ENCODE results near the gene RECQL5. TPM values are rescaled to one million over a fixed set of nuclear protein-coding genes. Genes with fewer than 3 reads are reported as not detected.

Gene RECQL5
- total and polyA plus RNA-seq, 4 donors: 16.4 to 32.5 (median 29.8) TPM

GRCh38 chr17:75703191-75703590 lies 36.2 kb upstream of the RECQL5 start:
- H3K36me3 ChIP-seq (ENCODE audit: control insufficient read depth in 4 of 4, insufficient read depth in 4 of 4, low read length in 4 of 4): peaks cover 6 to 70% (median 39%) of the 10 kb centered on the region in 4 donors
- H3K4me3 ChIP-seq: no peak overlapping the region
- DNase-seq: no peak
- peaks cover 0 to 14% (median 7%) of the 10 kb centered on the region in 5 donors for H3K4me1 ChIP-seq (ENCODE audit: control insufficient read depth in 5 of 5, insufficient read depth in 5 of 5, low read length in 5 of 5)
- H3K27me3 ChIP-seq (ENCODE audit: control insufficient read depth in 3 of 3, insufficient read depth in 3 of 3, low read length in 2 of 3): no peaks in the 10 kb centered on the region
- WGBS, 2 donors: 96 to 97% methylated on average over 12 of the region's 12 CpGs
- H3K9me3 ChIP-seq (ENCODE audit: control insufficient read depth in 4 of 4, insufficient read depth in 3 of 4, low read length in 3 of 4): no peaks in the 10 kb centered on the region
- H3K9ac ChIP-seq (ENCODE audit: insufficient read depth in 1 of 2, low read length in 2 of 2): no peak overlapping the region
- ATAC-seq (ENCODE audit: insufficient read depth, low FRiP score): no peak
- H3K27ac ChIP-seq (ENCODE audit: low read depth in 1 of 2, low read length in 1 of 2): no peak overlapping the region
- TF ChIP-seq CTCF (IDR thresholded peaks at IDR 0.05; ENCODE audit: control extremely low read depth, extremely low read depth): no peak

DNA sequence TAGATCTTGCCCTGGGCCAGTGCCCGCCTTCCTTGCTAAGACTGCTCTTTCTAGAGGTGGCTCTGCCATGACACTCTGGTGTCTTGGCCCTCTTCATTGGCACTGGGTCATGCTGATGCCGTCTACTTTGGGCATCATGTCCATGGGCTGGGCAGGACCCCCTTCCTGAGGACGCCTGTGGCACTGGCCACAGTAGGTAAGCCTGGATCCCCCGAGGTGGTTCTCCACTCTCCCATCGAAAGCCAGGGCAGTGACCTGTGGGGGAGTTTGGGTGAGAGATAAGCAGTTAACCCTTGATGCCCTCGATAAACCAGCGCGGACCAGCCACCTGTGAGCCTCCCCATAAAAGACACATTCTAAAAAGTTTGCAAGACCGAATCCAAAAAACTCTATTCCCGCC lies 34.3 kb upstream of the RECQL5 start:
- peaks cover 6 to 58% (median 37%) of the 10 kb centered on the region in 4 donors for H3K36me3 ChIP-seq (ENCODE audit: control insufficient read depth in 4 of 4, insufficient read depth in 4 of 4, low read length in 4 of 4)
- ATAC-seq (ENCODE audit: insufficient read depth, low FRiP score) (no peak), DNase-seq (no peak)
- no peaks in the 10 kb centered on the region for H3K27me3 ChIP-seq (ENCODE audit: control insufficient read depth in 3 of 3, insufficient read depth in 3 of 3, low read length in 2 of 3)
- H3K4me1 ChIP-seq (ENCODE audit: control insufficient read depth in 5 of 5, insufficient read depth in 5 of 5, low read length in 5 of 5): peaks cover 0 to 16% (median 7%) of the 10 kb centered on the region in 5 donors
- no peak for TF ChIP-seq CTCF (IDR thresholded peaks at IDR 0.05; ENCODE audit: control extremely low read depth, extremely low read depth)
- H3K9me3 ChIP-seq (ENCODE audit: control insufficient read depth in 4 of 4, insufficient read depth in 3 of 4, low read length in 3 of 4): no peaks in the 10 kb centered on the region
- 93 to 95% methylated on average over 10 of the region's 10 CpGs for WGBS, 2 donors
- no peak overlapping the region for H3K4me3 ChIP-seq
- no peak overlapping the region for H3K9ac ChIP-seq (ENCODE audit: insufficient read depth in 1 of 2, low read length in 2 of 2)
- H3K27ac ChIP-seq (ENCODE audit: low read depth in 1 of 2, low read length in 1 of 2): peak overlapping the region in 1 of 2 donors; percentile 79

GRCh38 chr17:75698659-75699058 lies 31.7 kb upstream of the RECQL5 start:
- ATAC-seq (ENCODE audit: insufficient read depth, low FRiP score) (no peak), DNase-seq (no peak)
- H3K36me3 ChIP-seq (ENCODE audit: control insufficient read depth in 4 of 4, insufficient read depth in 4 of 4, low read length in 4 of 4): peaks cover 6 to 55% (median 36%) of the 10 kb centered on the region in 4 donors
- no peak overlapping the region for H3K9ac ChIP-seq (ENCODE audit: insufficient read depth in 1 of 2, low read length in 2 of 2)
- H3K27ac ChIP-seq (ENCODE audit: low read depth in 1 of 2, low read length in 1 of 2): peak overlapping the region in 1 of 2 donors; percentile 85
- no peaks in the 10 kb centered on the region for H3K27me3 ChIP-seq (ENCODE audit: control insufficient read depth in 3 of 3, insufficient read depth in 3 of 3, low read length in 2 of 3)
- WGBS, 2 donors: 95 to 97% methylated on average over 3 of the region's 3 CpGs
- no peak overlapping the region for H3K4me3 ChIP-seq
- no peaks in the 10 kb centered on the region for H3K9me3 ChIP-seq (ENCODE audit: control insufficient read depth in 4 of 4, insufficient read depth in 3 of 4, low read length in 3 of 4)
- TF ChIP-seq CTCF (IDR thresholded peaks at IDR 0.05; ENCODE audit: control extremely low read depth, extremely low read depth): no peak
- peaks cover 0 to 20% (median 7%) of the 10 kb centered on the region in 5 donors for H3K4me1 ChIP-seq (ENCODE audit: control insufficient read depth in 5 of 5, insufficient read depth in 5 of 5, low read length in 5 of 5)

Measured in lung (tissue), 12 donors.